ENCODE results near the gene VSNL1.

Gene VSNL1

GRCh38 chr2:17543131-17543660 is 2.7 kb downstream of the VSNL1 start:
- H3K36me3 ChIP-seq (ENCODE audit: control insufficient read depth, insufficient read depth, low read length): no peaks in the 10 kb centered on the region
- TF ChIP-seq, protein P1, sequence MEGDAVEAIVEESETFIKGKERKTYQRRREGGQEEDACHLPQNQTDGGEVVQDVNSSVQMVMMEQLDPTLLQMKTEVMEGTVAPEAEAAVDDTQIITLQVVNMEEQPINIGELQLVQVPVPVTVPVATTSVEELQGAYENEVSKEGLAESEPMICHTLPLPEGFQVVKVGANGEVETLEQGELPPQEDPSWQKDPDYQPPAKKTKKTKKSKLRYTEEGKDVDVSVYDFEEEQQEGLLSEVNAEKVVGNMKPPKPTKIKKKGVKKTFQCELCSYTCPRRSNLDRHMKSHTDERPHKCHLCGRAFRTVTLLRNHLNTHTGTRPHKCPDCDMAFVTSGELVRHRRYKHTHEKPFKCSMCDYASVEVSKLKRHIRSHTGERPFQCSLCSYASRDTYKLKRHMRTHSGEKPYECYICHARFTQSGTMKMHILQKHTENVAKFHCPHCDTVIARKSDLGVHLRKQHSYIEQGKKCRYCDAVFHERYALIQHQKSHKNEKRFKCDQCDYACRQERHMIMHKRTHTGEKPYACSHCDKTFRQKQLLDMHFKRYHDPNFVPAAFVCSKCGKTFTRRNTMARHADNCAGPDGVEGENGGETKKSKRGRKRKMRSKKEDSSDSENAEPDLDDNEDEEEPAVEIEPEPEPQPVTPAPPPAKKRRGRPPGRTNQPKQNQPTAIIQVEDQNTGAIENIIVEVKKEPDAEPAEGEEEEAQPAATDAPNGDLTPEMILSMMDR (IDR thresholded peaks at IDR 0.05; ENCODE audit: insufficient read depth, low read length, poor library complexity, severe bottlenecking): no peak
- H3K4me3 ChIP-seq (replicated peaks; ENCODE audit: low read depth, low read length): no peak overlapping the region
- no peak for DNase-seq (ENCODE audit: extremely low read depth, insufficient read length)
- peaks cover 2% of the 10 kb centered on the region; the same call in 1 of the 2 replicates for H3K27me3 ChIP-seq (replicated peaks; ENCODE audit: control insufficient read depth, insufficient read depth, low read length)

- peaks cover 2% of the 10 kb centered on the region; the same call in 1 of the 2 replicates for H3K27me3 ChIP-seq (replicated peaks; ENCODE audit: control insufficient read depth, insufficient read depth, low read length)
- no peaks in the 10 kb centered on the region for H3K36me3 ChIP-seq (ENCODE audit: control insufficient read depth, insufficient read depth, low read length)
- TF ChIP-seq, protein P1 (IDR thresholded peaks at IDR 0.05; ENCODE audit: insufficient read depth, low read length, poor library complexity, severe bottlenecking): no peak
- DNase-seq (ENCODE audit: extremely low read depth, insufficient read length): no peak
- H3K4me3 ChIP-seq (replicated peaks; ENCODE audit: low read depth, low read length): no peak overlapping the region
Measured at GRCh38 chr2:17543848-17544247, 3.4 kb downstream of the VSNL1 start.

GRCh38 chr2:17544256-17544655 is 3.8 kb downstream of the VSNL1 start:
- H3K27me3 ChIP-seq (replicated peaks; ENCODE audit: control insufficient read depth, insufficient read depth, low read length): no peaks in the 10 kb centered on the region; the same call in 1 of the 2 replicates
- no peak for DNase-seq (ENCODE audit: extremely low read depth, insufficient read length)
- TF ChIP-seq, protein P1 (IDR thresholded peaks at IDR 0.05; ENCODE audit: insufficient read depth, low read length, poor library complexity, severe bottlenecking): no peak
- no peaks in the 10 kb centered on the region for H3K36me3 ChIP-seq (ENCODE audit: control insufficient read depth, insufficient read depth, low read length)
- H3K4me3 ChIP-seq (replicated peaks; ENCODE audit: low read depth, low read length): no peak overlapping the region

DNA sequence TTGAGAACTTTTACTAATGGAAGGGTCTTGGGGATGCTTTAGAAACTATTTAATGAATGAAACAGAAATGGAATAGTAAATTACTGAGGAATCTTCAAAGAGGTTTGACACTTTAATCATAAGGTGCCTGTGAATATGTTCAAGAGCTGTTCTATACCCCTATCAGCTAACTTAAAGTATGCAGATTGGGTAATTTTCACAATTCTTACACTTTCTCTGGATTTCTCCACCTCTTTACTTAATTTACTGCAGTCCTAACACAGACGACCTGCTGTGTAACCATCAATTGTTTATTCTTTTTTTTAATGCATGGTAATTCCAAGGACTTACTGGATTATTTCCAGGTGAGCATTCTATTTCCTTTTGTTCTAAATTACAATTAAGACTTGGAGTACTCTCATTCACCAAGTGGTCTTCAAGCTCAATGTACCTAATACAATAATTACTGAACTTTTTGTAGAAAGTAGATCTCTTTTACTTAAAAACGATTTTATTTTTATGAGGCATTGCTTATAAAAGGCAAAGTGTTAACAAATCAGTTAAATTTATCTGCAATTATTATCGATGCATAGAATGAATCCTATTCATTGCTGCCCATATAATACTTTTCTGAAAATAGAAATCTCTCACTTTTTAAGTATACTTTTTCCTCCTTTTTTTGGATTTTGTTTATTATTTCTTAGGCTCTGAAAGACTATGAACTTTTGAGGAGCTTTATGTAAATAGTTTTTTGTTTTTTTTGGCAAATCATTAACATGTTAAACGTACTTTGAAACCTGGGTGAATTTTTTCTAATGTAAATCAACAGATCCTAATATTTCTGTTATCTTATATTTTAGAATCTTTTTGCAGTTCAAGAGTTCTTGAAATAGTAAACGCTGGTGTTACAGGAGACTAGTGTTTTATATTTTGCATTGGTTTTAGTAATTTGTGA is 5.5 kb downstream of the VSNL1 start:
- no peak for DNase-seq (ENCODE audit: extremely low read depth, insufficient read length)
- H3K27me3 ChIP-seq (replicated peaks; ENCODE audit: control insufficient read depth, insufficient read depth, low read length): no peaks in the 10 kb centered on the region
- no peak overlapping the region for H3K4me3 ChIP-seq (replicated peaks; ENCODE audit: low read depth, low read length)
- no peaks in the 10 kb centered on the region for H3K36me3 ChIP-seq (ENCODE audit: control insufficient read depth, insufficient read depth, low read length)
- TF ChIP-seq, protein P1 (IDR thresholded peaks at IDR 0.05; ENCODE audit: insufficient read depth, low read length, poor library complexity, severe bottlenecking): no peak

DNA sequence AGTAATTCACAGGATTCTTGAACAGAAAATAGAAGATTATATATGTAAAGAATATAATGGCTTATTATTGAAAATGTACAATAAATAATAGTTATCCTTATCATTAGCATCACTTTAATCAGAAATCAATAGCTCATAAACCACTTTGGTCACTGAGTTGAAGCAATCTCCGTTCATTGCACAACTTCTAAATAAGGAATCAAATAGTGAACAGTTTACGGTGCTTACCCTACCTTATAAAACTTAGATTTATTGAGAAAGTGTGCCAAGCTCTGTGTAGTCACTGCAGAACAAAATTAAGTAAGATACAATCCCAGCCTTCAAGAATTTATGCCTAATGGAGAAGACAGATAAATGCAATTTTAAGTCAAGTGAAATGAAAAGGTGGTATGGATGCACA is 6.7 kb downstream of the VSNL1 start:
- DNase-seq (ENCODE audit: extremely low read depth, insufficient read length): no peak
- TF ChIP-seq, protein P1 (IDR thresholded peaks at IDR 0.05; ENCODE audit: insufficient read depth, low read length, poor library complexity, severe bottlenecking): no peak
- Histone ChIP-seq H3K4me3 (replicated peaks; ENCODE audit: low read depth, low read length) (no peak overlapping the region), H3K27me3 (replicated peaks; ENCODE audit: control insufficient read depth, insufficient read depth, low read length) (no peaks in the 10 kb centered on the region), H3K36me3 (ENCODE audit: control insufficient read depth, insufficient read depth, low read length) (no peaks in the 10 kb centered on the region)
